Hematopoietic multipotent progenitor cell treated with erythropoietin and hydrocortisone succinate and interleukin-3 and kit ligand, for 8 days (in vitro differentiated cells): ENCODE data around the gene SEMA4C.
A peak's percentile ranks its signal among the peaks of the same experiment; 100 is the strongest.

ENCODE experiments used
- DNase-seq: peaks from one replicate; pipeline ENCODE4 v3.0.0-alpha.2; 2015

Gene SEMA4C

DNA sequence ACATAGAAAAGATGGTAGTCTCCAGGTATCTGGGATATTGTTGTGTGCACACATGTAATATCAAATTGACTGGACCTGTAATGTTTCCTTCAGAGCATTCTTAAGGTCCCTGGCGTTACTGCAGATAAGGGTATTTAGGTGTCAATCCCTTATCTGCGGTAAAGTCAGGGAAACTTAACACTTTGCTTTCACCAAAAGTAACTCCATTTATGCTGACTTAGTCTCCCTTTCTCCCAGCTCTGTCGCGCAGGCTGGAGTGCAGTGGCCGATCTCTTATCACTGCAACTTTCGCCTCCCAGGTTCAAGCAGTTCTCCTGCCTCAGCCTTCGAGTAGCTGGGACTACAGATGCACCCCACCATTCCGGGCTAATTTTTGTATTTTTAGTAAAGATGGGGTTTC lies 52.0 kb downstream of the SEMA4C start:
- DNase-seq = peak; percentile 30

DNA sequence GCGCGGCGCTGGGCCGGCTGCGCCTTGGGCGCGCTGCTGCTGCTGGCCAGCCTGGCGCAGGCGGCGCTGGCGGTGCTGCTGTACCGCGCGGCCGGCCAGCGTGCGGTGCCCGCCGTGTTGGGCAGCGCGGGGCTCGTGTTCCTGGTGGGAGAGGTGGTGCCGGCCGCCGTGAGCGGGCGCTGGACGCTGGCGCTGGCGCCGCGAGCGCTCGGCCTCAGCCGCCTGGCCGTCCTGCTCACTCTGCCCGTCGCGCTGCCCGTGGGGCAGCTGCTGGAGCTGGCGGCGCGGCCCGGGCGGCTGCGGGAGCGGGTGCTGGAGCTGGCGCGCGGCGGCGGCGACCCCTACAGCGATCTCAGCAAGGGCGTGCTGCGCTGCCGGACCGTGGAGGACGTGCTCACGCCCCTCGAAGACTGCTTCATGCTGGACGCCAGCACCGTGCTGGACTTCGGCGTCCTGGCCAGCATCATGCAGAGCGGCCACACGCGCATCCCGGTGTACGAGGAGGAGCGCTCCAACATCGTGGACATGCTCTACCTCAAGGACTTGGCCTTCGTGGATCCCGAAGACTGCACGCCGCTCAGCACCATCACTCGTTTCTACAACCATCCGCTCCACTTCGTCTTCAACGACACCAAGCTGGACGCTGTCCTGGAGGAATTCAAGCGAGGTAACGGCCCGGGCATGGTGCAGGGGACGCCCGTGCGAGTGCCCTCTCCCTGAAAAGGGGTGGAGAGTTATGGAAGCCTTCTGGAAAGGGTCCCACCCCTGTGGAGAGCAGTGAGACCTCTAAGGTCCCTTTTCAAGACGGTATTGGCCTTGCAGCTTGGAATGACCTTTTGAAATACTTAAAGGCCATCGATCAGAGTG lies 52.8 kb downstream of the SEMA4C start:
- no peak for DNase-seq

- peak; percentile 90 for DNase-seq
Measured at GRCh38 chr2:96816127-96816835, 53.6 kb downstream of the SEMA4C start, which contains the start of gene CNNM3. Gene CNNM3 (plus strand): TSS chr2:96816268. CDS start chr2:96816278, 10 bp downstream.

DNA sequence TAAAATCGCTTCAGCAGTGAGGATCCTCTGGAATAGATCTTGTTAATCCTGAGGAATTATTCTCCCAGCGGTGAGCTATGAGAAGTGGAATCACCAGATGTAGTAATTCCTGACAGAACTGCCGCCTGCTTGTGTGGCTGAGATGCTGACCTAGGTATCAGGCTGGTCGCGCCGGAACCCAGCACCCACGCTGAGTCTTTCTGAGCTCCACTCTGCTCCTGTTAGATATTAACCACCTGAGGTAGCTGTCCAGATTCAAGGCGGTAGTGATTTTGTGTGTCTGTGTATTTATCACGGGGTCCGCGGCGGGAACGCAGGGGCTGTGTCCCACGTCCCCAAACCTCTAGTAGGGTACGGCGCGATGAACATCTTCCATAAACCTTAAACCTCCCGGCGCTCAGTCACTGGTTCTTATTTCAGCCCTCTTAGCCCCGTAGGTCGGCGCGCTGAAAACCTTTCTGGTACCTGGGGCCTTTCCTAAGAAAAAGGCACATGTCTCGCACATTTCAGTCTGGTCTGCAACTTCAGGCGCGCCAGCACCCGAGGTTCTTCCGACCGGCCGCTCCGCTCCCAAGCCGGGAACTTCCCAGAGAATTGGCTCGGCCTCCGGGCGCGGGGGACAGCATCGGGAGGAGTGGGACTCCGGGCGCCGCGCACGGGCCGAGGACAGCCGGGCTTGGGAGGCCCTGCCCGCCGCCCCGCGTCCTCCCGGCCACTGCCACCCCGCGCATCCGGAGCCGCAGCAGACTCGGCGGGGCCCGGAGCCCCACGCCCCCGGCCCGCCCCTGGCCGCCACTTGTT lies 54.4 kb downstream of the SEMA4C start:
- peak; percentile 18 for DNase-seq

DNA sequence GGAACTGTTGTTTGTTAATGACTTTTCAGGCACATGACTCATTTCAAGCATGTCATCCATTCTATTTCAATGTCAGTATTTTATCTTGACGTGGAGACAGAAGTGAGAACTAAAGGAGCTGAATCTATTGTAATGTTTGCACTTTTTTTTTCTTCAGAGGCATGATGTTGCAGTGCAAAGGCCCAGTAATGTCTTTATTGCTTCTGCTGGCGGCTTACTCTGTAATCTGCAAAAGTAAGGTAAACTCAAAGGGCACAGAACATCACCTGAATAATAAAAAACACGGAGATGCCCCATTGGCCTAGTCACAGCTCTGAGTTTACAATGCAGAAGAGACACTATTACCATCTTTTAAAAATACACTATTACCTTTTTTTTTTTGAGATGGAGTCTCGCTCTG lies 56.2 kb downstream of the SEMA4C start:
- DNase-seq = no peak

GRCh38 chr2:96811917-96812316 lies 58.0 kb downstream of the SEMA4C start:
- no peak for DNase-seq

DNA sequence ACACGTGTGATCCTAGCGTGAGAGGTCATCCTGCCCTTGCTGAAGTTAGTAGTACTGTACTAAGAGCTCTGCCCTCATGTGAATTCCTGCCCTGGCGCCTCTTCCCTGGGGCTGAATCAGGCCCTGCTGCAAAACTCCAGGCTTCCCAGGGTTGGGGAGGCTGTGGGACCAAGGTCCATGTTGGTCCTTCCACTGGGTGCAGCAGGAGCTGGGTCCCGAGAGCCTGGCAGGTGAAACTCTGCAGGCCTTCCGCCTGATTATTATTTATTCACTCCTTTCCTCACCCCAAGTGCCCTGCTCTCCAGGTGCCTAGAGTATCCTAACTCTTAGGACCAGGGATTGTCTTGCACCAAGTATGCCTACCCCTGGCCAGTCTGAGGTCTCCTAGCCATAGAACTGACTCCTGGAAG lies 59.1 kb downstream of the SEMA4C start:
- DNase-seq = no peak

GRCh38 chr2:96809951-96810782 lies 59.7 kb downstream of the SEMA4C start:
- peak; percentile 59 for DNase-seq
